ENCODE results near the gene REX1BD. TPM values are rescaled to one million over a fixed set of nuclear protein-coding genes. Genes with fewer than 3 reads are reported as not detected.
"Not testable (repeated sequence)": the region's sequence is repeated elsewhere in the genome, so short reads cannot be mapped to it uniquely, and the experiment has no call there.

REX1BD gene
- total RNA-seq, 2 donors from 2014 or later = 98.9 to 149 TPM

- no peak for DNase-seq (ENCODE audit: low spot score)
- Histone ChIP-seq H3K9me3 (no peaks in the 10 kb centered on the region), H3K36me3 (no peaks in the 10 kb centered on the region), H3K27me3 (replicated peaks; ENCODE audit: insufficient read depth) (no peaks in the 10 kb centered on the region), H3K27ac (no peak overlapping the region), H3K4me1 (replicated peaks) (peaks cover 5% of the 10 kb centered on the region), H3K4me3 (no peak overlapping the region)
- TF ChIP-seq POLR2A (IDR thresholded peaks at IDR 0.05) (no peak), POLR2AphosphoS5 (IDR thresholded peaks at IDR 0.05) (no peak), CTCF (IDR thresholded peaks at IDR 0.05) (no peak)
- intact Hi-C loops (cut with DNase I) = loop anchor here (5.0 kb wide), 1 partner anchor 74 kb away; no protein-coding TSS in a partner anchor
- 51% methylated on average over 25 of the region's 25 CpGs for WGBS
Observed at GRCh38 chr19:18597809-18598660, 9.4 kb downstream of the REX1BD start.

DNA sequence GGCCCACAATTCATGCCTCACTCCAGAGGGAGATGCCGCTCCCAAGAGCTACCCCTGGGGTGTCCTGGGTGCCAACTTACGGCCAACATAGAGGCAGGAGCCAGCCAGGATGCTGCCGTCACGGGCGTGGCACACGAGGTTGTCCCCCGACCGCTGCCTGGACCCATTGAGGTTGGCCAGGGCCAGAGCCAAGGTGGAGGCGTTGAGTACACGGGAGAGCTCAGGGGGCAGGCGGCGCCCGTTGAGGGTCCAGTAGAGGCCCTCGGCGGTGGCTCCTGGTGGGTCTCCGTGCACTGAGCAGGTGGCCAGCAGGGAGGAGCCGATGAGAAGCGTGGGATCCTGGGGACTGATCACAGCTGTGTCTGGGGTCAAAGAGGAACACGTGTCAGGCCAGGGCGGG lies 10.9 kb downstream of the REX1BD start:
- intact Hi-C loops (cut with DNase I) = loop anchor here (5.0 kb wide), 1 partner anchor 73 kb away; no protein-coding TSS in a partner anchor
- H3K9me3 ChIP-seq = no peaks in the 10 kb centered on the region
- H3K4me3 ChIP-seq = no peak overlapping the region
- H3K36me3 ChIP-seq = no peaks in the 10 kb centered on the region
- H3K4me1 ChIP-seq (replicated peaks) = peaks cover 4% of the 10 kb centered on the region
- TF ChIP-seq POLR2AphosphoS5 (IDR thresholded peaks at IDR 0.05) (no peak), CTCF (IDR thresholded peaks at IDR 0.05) (no peak), POLR2A (IDR thresholded peaks at IDR 0.05) (no peak)
- H3K27ac ChIP-seq = no peak overlapping the region
- DNase-seq (ENCODE audit: low spot score) = no peak
- no peaks in the 10 kb centered on the region for H3K27me3 ChIP-seq (replicated peaks; ENCODE audit: insufficient read depth)
- 82% methylated on average over 20 of the region's 20 CpGs for WGBS

DNA sequence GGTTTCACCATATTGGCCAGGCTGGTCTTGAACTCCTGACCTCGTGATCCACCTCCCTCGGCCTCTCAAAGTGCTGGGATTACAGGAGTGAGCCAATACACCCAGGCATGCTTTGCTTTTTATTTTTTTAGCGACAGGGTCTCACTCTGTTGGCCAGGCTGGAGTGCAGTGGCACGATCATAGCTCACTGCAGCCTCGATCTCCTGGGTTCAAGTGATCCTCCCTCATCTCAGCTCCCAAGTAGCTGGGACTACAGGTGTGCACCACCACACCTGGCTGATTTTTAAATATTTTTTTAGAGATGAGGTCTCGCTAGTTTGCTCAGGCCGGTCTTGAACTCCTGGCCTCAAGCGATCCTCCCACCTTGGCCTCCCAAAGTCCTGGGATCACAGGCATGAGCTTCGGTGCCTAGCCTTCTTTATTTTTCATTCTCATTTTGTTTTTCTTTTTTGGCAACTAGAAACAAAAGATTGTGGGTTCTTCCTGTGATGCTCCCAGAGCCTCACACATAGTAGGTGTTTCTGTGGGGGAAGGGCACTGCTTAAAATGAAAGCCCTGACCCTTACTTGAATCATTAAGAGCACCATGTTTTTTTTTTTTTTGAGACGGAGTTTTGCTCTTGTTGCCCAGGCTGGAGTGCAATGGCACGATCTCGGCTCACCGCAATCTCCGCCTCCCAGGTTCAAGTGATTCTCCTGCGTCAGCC lies 12.2 kb downstream of the REX1BD start:
- H3K36me3 ChIP-seq; DNase-seq (ENCODE audit: low spot score); intact Hi-C loops (cut with DNase I); H3K27me3 ChIP-seq (replicated peaks; ENCODE audit: insufficient read depth); H3K4me1 ChIP-seq (replicated peaks); H3K27ac ChIP-seq; H3K9me3 ChIP-seq; H3K4me3 ChIP-seq: not testable (repeated sequence)
- 95% methylated on average over 15 of the region's 15 CpGs for WGBS

GRCh38 chr19:18601875-18602274 lies 13.3 kb downstream of the REX1BD start:
- 90% methylated on average over 4 of the region's 4 CpGs for WGBS
- Histone ChIP-seq H3K4me3 (no peak overlapping the region), H3K27me3 (replicated peaks; ENCODE audit: insufficient read depth) (peaks cover 4% of the 10 kb centered on the region), H3K27ac (no peak overlapping the region), H3K9me3 (no peaks in the 10 kb centered on the region), H3K36me3 (no peaks in the 10 kb centered on the region), H3K4me1 (replicated peaks) (no peaks in the 10 kb centered on the region)
- intact Hi-C loops (cut with DNase I) = no loop called here
- TF ChIP-seq CTCF (IDR thresholded peaks at IDR 0.05) = no peak
- TF ChIP-seq POLR2A (IDR thresholded peaks at IDR 0.05) = no peak
- no peak for TF ChIP-seq POLR2AphosphoS5 (IDR thresholded peaks at IDR 0.05)
- no peak for DNase-seq (ENCODE audit: low spot score)

- Histone ChIP-seq H3K27ac (no peak overlapping the region), H3K4me1 (replicated peaks) (peaks cover 10% of the 10 kb centered on the region), H3K4me3 (no peak overlapping the region), H3K27me3 (replicated peaks; ENCODE audit: insufficient read depth) (peaks cover 16% of the 10 kb centered on the region), H3K9me3 (no peaks in the 10 kb centered on the region), H3K36me3 (no peaks in the 10 kb centered on the region)
- DNase-seq (ENCODE audit: low spot score) = no peak
- intact Hi-C loops (cut with DNase I) = no loop called here
- TF ChIP-seq POLR2AphosphoS5 (IDR thresholded peaks at IDR 0.05) (no peak), CTCF (IDR thresholded peaks at IDR 0.05) (no peak), POLR2A (IDR thresholded peaks at IDR 0.05) (no peak)
- WGBS = 20% methylated on average over 24 of the region's 32 CpGs
Observed at GRCh38 chr19:18603255-18603957, 14.8 kb downstream of the REX1BD start.

All from prostate gland (tissue), 2 donors.